Colon (tissue), 2 donors: ENCODE results near the gene TBC1D13.
"Not testable (repeated sequence)": the region's sequence is repeated elsewhere in the genome, so short reads cannot be mapped to it uniquely, and the experiment has no call there.

ENCODE experiments used
- FAIRE-seq: peaks from 2 replicates; lab custom pipeline; 2012; peaks lifted over from hg19 to GRCh38; lab: Jason Lieb, UNC
- donor health status: control.
- donor health status: control.

The TBC1D13 gene

DNA sequence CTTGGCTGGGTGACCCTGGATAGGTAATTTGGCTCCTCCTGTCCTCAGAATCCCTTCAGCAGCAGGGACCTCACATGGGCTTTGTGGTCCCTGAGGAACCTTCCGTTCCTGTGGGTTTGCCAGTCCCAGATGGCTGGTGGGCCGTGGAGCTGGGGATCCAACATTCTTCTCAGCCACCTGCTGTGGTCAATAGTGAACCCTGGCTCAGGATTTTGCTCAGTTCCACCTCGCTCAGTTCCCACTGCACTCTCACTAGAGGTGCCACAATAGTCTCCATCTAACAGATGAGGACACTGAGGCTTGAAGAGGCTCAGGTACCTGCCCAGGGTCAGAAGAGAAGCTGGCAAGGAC, 59.6 kb downstream of the TBC1D13 start:
- FAIRE-seq: no peak

DNA sequence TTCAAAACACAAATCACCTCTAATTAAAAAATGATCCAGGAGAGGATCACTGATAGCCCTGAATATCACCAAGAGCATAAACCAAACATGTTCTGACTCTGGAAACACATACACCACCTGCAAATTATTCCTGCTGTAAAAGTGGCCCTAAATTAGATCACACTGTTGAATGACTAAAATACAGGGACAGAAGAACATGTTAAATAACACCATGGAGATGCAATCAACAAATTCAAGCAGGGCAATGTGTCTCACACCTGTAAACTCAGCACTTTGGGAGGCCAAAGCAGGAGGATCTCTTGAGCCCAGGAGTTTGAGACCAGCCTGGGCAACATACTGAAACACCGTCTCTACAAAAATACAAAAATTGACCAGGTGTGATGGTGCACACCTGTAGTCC, 60.8 kb downstream of the TBC1D13 start:
- FAIRE-seq: no peak

DNA sequence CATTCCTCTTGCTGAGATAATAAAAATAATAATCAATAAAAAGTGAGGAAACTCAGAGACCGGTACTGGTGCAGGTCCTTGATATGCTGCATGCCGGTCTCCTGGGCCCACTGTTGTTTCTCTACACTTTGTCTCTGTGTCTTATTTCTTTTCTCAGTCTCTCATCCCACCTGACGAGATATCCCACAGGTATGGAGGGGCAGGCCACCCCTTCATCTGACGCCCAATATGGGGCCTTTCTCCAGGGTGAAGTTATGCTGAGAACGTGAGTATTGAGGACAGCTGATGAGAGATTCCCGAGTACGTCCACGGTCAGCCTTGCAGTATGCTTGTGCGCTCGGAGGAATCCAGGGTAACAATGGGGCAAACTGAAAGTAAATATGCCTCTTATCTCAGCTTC, 64.0 kb downstream of the TBC1D13 start:
- not testable (repeated sequence) for FAIRE-seq

DNA sequence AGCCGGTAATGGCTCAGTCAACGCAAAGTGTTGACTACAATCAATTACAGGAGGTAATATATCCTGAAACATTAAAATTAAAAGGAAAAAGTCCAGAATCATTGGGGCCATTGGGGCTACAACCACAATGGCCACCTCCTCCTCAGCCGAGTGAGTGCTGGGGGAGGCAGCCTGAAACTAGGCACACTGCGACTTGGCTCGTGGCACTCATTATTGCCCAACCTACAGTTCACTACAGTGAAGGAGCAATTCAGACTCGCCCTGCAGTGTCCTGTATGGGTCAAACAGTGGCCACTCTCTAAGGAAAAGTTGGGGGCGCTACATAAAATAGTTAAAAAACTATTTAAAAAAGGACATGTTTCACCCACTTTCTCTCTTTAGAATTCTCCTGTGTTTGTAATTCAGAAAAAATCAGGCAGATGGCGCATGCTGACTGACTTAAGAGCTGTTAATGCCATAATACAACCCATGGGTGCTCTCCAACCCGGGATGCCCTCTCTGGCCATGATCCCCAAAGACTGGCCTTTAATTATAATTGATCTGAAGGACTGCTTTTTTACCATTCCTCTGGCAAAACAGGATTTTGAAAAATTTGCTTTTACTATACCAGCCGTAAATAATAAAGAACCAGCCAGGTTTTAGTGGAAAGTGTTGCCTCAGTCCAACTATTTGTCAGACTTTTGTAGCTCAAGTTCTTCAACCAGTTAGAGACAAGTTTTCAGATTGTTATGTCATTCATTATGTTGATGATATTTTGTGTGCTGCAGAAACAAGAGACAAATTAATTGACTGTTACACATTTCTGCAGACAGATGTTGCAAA, 64.9 kb downstream of the TBC1D13 start:
- FAIRE-seq: not testable (repeated sequence)

DNA sequence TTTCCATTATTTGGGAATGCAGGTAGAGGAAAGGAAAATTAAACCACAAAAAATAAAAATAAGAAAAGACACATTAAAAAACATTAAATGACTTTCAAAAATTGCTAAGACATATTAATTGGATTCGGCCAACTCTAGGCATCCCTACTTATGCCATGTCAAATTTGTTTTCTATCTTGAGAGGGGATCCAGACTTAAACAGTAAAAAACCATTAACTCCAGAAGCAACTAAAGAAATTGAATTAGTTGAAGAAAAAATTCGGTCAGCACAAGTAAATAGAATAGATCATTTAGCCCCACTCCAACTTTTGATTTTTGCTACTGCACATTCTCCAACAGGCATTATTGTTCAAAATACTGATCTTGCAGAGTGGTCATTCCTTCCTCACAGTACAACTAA, 65.6 kb downstream of the TBC1D13 start:
- not testable (repeated sequence) for FAIRE-seq

DNA sequence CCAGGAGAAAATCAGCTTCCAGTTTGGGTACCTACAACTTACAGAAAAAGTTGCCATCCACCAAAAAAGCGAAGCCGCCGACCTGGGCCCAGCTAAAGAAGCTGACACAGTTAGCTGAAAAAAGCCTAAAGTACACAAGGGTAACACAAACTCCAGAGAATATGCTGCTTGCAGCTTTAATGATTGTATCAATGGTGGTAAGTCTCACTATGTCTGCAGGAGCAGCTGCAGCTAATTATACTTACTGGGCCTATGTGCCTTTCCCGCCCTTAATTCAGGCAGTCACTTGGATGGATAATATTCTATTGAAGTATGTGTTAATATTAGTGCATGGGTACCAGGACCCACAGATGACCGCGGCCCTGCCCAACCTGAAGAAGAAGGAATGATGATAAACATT, 67.4 kb downstream of the TBC1D13 start:
- FAIRE-seq: not testable (repeated sequence)

DNA sequence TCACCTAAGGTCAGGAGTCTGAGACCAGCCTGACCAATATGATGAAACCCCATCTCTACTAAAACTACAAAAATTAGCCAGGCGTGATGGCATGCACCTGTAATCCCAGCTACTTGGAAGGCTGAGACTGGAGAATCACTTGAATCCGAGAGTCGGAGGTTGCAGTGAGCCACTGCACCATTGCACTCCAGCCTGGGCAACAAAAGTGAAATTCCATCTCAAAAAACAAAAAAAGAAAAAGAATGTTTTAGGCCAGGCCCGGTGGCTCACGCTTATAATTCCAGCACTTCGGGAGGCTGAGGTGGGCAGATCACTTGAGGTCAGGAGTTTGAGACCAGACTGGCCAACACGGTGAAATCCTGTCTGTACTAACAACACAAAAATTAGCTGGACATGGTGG, 71.4 kb downstream of the TBC1D13 start:
- FAIRE-seq: not testable (repeated sequence)
